NCI-H526 (cell line): ENCODE measurements around the gene TET1.
"Not testable (repeated sequence)": the region's sequence is repeated elsewhere in the genome, so short reads cannot be mapped to it uniquely, and the experiment has no call there.

Experiments
- DNase-seq, 2 experiments: peaks; one replicate each; lab custom pipeline; 2025; lab: John Stamatoyannopoulos, UW

Gene TET1

DNA sequence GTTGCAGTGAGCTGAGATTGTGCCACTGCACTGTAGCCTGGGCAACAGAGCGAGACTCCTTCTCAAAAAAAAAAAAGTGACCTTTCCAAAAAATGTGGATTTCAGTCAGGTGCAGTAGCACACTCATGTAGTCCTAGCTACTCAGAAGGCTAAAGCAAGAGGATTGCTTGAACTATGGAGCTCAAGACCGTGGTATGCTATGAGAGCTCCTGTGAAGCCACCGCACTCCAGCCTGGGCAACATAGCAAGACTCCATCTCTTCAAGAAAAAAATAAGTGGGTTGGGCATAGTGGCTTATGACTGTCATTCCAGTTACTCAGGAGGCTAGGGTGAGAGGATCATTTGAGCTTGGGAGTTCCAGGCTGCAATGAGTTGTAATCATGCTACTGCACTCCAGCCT lies 51.1 kb downstream of the TET1 start:
- DNase-seq: no peak

DNA sequence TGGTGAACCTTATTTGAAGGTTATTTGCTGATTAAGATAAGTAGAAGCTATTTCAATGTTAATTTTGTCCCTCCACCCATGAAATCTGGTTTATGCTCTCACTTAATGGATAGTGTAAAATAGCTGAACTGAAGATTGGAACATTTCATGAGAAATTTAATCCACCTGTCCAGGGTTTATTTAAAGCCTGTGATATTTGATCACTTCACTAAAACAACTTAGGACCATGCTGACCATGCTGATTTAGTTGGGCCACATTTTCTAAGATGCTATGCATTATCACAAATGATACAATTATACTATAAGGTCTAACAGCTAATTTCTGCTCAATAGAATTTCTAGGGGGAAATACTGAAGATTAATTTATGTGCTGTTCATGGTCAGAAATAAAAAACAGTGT lies 53.8 kb downstream of the TET1 start:
- DNase-seq: not testable (repeated sequence)

DNA sequence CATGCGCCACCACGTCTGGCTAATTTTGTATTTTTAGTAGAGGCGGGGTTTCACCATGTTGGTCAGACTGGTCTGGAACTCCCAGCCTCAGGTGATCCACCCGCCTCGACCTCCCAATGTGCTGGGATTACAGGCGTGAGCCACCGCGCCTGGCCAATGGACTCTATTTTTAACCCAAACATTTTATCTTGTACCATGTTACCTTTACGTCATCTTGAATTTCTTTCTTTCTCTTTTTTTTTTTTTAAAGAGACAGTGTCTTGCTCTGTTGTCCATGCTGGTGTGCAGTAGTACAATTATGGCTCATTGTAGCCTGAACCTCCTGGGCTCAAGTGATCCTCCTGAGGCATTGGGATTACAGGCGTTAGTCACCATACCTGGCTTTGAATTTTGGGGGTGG lies 57.6 kb downstream of the TET1 start:
- not testable (repeated sequence) for DNase-seq

DNA sequence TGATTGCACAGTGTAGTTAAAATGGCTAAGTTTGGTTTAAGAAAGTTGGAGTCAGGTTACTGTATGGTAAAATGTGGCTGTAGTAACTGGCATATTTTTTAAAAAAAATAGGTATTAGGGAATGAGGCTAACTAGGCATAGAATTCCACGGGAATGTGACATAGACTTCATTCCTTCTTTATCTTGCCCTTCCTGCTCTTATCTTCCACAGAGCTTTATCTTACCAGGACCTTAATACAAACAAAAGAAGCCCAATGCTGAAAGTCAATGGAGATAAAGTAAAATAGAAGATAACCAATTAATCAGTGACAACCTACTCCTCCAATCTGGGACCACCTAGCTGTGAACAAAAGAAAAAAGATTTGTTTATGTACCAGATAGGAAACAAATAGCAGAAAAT lies 58.1 kb downstream of the TET1 start:
- DNase-seq: no peak

DNA sequence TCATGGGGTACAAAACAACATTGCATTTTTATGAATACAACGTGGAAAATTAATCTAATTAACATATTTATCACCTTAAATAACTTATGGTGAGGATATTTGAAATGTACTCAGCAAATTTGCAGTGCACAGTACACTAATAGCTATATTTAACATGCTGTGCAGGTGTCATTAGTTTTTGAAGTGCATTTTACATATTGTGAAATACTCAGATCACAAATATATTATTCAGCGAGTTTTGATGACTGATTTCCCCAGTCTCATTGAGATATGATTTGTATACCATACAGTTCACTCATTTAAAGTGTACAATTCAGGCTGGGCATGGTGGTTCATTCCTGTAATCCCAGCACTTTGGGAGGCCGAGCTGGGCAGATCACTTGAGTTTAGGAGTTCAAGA lies 59.5 kb downstream of the TET1 start:
- DNase-seq: no peak

DNA sequence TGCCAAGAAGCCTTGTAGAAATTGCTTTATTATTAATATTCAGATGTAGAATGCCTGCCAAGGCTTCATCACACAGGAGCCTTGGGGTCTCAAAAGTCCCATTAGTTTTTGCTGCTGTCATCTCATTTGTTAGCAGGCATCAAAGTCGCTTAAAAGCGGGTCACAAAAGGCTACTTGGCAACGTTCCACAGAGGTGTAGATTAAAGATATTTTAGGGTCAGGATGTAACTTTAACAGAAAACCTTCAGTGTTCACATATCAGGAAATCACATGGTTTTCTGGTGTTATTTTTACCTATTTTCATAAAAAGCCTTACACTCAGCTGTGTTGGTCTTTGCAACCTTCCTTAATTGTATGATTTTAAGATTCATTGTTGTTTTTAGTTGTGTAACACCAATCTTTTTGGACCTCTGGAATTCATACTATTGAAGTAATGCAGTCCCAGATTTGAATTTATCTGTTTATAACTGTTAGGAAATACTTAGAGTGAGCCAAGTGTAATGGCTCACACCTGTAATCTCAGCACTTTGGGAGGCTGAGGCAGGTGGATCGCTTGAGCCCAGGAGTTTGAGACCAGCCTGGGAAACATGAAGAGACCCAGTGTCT lies 65.3 kb downstream of the TET1 start:
- no peak for DNase-seq

DNA sequence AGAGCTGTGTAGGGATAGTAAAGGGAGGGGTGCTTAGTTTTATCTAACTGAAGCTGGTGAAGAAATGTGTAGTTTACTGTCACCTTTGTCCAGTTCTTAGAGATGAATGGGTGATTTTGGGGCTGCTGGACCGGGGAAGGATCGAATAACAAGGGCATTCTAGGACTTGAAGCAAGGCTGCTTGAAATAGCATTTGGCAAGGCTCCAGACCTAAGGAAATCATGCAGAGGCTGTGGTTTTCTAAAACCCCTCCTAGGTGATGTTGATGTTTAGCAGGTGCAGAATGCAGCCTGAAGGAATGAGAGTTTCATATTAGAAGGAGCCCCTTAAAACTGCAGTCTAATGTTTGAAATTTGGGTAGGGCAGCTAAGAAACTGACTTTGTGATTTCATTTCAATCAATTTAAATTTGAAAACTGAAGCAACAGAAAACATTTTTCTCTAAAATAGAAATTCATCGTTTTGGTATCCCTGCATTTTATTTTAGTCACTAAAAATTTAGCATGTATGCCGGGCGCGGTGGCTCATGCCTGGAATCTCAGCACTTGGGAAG lies 68.5 kb downstream of the TET1 start:
- DNase-seq: no peak

DNA sequence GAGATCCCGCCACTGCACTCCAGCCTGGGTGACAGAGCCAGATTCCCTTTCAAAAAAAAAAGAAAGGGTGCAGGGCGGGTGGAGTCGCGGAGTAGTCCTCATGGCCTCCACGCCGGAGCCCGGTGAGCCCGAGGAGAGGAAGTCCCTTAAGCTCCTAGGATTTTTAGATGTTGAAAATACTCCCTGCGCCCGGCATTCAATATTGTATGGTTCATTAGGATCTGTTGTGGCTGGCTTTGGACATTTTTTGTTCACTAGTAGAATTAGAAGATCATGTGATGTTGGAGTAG lies 72.1 kb downstream of the TET1 start:
- not testable (repeated sequence) for DNase-seq

DNA sequence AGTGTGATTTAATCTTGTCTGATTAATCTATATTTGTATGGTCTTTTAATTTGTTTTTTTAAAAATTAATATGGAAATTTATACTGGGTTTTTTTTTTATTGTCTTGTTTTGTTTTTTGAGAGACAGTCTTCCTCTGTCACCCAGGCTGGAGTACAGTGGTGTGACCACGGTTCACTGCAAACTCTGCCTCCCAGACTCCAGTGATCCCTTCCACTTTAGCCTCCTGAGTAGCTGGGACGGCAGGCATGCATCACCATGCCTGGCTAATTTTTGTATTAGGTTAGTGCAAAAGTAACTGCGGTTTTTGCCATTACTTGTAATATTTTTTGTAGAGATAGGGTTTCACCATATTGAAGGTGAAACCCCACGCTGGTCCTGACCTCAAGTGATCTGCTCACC lies 73.1 kb downstream of the TET1 start:
- no peak for DNase-seq

DNA sequence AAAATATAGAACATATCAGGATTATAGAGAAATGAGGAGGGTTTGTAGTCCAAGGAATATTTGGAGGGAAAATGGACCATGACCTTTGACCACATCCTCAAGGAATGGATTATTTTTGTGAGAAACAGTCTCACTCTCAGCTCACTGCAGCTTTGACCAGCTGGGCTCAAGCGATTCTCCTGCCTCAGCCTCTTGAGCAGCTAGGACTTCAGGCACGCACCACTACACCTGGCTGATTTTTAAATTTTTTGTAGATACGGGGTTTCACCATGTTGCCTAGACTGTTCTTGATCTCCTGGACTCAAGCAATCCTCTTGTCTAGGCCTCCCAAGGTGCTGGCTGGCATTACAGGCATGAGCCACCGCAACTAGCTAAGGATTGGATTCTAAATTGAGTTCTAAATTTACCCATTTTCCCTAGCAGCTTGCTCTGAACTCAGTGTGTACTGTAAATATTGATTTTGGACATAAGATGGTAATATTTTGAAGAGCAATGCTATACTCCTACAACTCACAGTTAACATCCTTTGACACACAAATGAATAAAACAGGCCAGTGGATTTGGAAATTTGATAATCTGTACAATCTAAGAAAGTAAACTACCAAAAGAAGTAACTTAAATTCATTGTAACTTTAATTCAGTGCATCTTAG lies 73.8 kb downstream of the TET1 start:
- no peak for DNase-seq

DNA sequence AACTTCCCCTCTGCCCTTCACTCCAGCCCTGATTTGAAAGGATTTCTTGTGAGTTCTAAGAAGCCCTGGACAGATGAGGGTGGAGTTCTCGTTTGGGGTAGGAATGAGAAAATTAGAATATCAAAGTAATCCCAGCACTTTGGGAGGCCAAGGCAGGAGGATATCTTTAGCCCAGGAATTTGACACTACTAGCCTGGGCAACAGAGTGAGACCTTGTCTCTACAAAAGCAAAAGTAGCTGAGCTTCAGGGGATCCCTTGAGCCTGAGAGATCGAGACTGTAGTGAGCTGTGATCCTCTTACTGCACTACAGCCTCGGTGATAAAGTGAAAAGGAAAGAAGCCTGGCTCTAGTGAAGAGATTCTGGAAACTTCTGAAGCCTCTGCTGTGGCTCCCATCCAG lies 76.2 kb downstream of the TET1 start:
- no peak for DNase-seq

DNA sequence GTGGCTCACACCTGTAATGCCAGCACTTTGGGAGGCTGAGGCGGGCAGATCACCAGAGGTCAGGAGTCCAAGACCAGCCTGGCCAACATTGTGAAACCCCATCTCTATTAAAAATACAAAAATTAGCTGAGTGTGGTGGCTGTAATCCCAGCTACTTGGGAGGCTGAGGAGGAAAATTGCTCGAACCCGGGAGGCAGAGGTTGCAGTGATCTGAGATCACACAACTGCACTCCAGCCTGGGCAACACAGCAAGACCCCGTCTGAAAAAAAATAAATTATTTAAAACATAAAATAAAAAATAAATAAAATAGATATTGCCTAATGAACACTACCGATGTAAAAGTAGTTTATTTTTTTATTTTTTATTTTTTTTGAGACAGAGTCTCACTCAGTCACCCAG lies 83.4 kb downstream of the TET1 start:
- not testable (repeated sequence) for DNase-seq

DNA sequence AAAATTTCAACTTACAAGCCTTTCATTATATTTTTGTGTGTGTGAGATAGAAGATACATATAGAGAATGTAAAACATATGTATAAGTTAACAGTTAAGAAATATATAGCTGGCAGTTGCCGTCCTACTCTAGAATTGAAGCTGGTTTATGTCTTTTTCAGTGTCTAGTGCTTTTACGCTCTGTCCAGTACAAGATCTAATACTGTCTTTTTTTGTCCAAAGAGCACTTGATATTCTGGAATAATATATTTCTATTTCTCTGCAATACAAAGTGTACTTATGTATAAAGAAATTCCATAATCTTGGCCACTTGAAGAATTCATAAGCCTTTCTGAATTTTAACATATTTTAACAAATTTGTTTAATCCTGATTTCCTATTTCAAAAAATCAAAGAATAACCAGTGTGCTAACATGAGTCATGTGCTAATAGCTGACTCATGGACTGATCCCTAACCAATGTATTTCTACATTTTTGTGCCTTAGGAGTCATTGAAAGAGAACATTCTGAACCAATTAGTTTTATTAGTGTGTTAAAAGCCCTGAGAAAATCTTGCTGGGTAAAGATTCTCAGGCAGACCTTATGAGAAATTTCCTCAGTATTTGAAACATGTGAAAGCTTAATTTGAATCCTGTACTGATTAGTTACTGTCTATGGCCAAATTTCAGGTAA lies 87.7 kb downstream of the TET1 start:
- no peak for DNase-seq

DNA sequence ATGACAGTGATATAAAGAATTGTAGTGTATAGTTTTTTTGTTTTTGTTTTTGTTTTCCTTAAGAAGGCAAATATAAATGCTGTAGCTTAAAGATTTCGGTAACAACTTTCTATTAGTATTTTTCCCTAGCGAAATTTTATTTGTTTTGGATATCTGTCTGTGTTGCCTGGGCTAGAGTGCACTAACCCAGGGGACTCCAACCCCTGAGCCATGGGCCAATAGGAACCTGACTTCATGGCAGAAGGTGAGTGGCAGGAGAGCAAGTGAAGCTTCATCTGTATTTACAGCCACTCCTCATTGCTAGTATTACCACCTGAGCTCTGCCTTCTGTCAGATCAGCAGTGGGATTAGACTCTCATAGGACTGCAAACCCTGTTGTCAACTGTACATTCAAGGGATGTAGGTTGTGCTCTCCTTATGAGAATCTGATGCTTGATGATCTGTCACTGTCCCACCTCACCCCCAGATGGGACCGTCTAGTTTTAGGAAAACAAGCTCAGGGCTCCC lies 95.5 kb downstream of the TET1 start:
- no peak for DNase-seq

DNA sequence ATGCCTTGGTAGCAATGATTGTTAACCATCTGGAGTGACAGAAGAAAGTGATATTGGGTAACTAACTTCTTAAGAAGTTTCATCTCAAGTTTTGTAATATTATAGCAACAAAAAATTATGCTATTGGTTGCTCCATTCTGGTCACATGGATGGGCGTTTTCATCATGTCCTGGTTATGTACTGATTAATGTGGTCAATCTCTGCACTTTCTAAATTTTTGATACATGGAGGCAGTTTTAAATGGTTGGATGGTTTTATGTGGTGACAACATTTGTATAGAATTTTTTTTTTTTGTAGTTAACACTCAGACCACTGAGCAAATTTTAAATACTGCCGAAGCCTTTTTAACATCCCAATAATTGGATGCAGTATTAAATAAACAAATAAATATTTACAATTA lies 105.7 kb downstream of the TET1 start:
- DNase-seq: no peak

DNA sequence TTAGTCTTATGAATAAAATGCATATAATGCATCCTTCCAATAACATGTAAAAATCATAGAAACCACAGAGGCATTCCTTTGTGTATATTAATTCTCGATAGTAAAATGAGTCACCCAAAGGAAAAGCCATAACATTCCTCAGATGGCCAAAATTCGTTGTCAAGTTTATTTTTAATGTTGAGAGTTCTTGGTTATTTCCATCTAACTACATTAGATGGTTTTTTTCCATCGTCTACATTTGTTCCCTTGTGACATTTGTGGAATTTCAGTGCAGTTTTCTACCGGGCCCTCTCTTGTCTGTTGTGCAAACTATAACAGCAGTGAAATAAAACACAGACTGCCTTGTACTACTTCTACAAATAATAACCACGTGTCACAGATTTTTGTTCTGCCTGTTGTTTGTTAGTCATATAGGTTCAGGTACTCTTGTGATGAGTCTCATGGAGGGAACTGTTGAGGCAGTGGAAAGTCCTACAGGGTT lies 106.2 kb downstream of the TET1 start:
- DNase-seq: no peak

DNA sequence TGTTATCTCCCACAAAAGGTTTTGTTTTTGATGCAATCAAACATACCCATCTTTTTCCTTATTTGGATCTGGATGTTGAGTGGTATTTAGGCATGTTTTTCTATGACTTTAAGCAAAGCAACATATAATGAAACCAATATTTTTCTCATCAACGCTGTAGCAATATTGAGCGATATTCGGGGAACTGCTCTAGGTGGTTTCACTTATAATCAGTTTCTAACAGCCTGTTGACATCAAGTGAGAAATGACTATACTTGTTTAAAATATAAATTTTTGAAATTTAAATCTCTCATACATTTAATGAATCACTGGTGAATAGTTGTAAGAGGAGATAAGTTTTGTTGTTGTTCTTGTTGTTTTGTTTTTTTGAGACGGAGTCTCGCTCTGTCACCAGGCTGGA lies 108.1 kb downstream of the TET1 start:
- no peak for DNase-seq

DNA sequence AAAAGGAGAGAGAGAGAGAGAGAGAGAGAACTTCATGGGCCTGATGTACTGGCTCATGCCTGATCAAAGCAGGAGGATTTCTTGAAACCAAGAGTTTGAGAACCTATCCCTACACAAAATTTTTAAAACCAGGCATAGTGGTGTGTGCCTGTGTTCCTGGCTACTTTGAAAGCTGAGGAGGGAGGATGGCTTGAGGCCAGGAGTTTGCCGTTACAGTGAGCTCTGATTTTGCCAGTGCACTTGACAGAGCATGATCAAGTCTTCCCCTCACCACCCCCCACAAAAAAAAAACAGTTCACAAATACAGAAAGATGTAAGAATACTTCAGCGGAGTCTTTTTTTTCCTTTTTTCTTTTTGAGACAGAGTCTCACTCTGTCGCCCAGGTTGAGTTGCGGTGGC lies 108.8 kb downstream of the TET1 start:
- no peak for DNase-seq

DNA sequence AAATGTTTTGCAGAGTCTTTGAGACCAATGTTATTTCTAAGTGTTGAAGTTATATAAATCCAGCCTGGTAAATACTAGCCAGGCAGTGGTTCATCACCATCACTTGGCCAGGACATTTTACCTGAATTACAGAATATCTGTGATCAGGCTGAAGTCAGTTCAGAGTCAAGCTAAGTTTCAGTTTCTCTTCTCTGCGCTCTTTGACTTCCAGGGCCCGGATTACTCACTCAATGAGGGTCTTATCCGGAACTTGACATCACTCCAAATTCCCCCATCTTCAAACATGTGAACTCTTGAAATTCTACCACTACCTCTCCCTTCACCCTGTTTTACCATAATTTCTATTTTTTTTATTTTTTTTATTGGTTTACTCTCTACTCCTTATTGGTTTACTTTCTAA lies 124.3 kb downstream of the TET1 start:
- no peak for DNase-seq

DNA sequence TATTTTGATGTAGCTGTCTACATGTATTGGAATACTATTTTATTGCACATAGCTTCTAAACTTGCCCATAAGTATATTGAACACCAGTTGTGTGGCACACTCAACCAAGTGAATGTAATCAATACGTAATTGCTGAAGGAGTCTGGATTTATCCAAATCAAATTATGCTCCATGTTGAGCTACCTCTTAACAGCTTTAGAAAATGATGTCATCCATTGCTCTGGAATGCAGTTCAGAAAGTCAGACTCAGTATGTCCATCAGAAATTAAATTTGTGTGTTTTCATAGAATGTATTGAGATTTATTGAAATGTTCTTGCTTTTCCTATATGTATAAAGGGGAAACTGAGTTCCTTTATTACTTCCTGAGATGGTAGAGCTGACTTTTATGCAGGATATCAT lies 135.9 kb downstream of the TET1 start:
- no peak for DNase-seq

DNA sequence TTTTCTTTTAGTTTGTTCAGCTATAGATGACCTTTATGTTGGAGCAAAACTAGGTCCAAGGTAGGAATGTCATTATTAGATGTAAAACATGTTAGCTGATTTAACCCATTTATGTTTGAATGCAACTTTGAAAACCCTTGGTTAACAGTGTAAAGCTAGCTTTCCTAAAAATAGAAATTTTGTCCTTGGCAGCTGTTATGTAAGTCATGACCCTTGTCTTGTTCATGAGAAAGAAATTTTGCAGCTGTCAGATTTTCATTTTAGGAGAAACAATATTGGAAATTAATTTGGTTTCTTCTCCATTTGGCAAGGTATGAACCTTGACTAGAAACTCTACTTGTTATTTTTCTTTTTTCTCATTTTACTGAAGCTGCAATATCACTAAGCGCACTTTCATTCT lies 137.0 kb downstream of the TET1 start:
- no peak for DNase-seq

DNA sequence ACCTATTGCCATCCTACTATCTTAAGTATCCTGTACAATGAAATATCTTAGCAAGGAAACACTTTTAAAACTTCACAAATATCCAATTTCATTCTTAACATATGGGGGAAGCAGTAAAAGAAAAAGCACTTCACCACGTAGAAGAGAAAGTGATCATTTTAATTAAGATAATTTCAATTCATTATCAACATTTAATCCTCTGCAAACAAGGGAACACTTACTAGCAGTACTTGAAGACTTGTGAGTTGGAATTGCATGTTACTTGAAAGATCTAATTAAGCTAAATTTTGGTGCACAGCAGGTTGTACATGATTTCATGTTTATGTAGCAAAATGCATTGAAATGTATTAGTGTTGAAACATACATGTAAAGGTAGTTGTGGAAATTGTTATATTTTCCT lies 140.1 kb downstream of the TET1 start:
- DNase-seq: no peak

DNA sequence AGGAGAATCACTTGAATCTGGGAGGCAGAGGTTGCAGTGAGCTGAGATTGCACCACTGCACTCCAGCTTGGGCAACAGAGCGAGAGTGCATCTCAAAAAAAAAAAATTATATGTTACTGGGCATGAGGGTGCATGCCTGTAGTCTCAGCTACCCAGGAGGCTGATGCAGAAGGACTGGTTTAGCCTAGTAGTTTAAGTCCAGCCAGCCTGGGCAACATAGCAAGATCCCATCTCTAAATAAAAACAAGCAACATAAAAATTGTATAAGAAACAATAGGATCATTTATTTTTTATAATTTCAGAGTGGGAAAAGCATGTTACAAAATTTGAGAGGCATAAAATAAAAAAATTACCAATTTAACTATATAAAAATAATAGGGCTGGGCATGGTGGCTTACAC lies 145.4 kb downstream of the TET1 start:
- DNase-seq: no peak
